Measurements from ENCODE around the gene FLT1. TPM values are rescaled to one million over a fixed set of nuclear protein-coding genes. Genes with fewer than 3 reads are reported as not detected.
A peak's percentile ranks its signal among the peaks of the same experiment; 100 is the strongest.

Gene FLT1
- total RNA-seq, 4 donors from 2014 or later, result 19.3 to 48.6 (median 24.4) TPM

DNA sequence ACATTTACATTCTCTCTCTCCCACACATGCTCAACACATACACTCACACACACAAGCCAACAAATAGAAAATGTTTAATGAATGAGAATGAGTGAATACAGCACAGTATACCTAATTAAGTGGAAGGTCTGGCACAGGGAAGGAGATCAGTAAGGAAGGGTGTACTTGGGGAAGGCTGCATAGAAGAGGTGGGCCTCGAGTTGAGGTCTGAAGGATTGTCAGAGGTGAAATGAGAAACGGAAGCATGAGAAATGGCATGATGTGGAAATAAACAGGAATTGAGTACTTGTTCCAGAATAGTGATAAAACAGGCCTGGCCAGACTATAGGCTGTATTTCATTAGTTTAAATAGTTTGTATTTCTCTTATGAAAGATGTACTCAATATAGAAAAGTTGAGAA, 136.2 kb downstream of the FLT1 start:
- no peak for DNase-seq (ENCODE audit: low spot score in 2 of 2)
- WGBS, 2 donors, result 83 to 91% methylated on average over 2 of the region's 2 CpGs
- H3K36me3 ChIP-seq, result no peaks in the 10 kb centered on the region
- no peak overlapping the region for H3K4me3 ChIP-seq
- no peak for TF ChIP-seq EP300 (IDR thresholded peaks at IDR 0.05)
- peak overlapping the region in 1 of 4 donors; percentile 28 for H3K27ac ChIP-seq
- peaks cover 0 to 2% (median 0%) of the 10 kb centered on the region in 4 donors for H3K4me1 ChIP-seq
- no peaks in the 10 kb centered on the region for H3K9me3 ChIP-seq
- H3K27me3 ChIP-seq, result no peaks in the 10 kb centered on the region

DNA sequence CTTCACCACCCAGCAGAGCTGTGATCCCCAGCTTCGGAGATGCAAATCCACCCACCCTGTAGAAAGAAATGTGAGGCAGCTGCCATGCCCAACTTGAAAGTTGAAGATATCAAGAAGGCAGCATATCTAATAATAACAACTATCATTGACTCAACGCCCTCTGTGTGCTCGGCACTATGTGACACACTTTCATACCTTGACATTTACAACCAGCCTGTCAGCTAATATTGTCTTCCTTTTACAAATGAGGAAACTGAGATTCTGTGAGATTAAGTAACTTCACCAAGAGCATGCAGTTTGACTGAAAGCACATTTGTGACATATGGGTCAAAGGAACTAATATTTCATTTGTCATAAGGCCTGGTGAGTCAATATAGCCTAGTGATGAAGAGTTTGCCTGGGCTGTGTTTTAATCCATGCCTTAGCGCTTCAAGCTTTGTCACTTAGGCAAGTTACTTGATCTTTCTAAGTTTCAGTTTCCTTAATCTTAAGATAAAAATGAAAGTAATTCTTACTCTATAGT, 137.0 kb downstream of the FLT1 start:
- TF ChIP-seq EP300 (IDR thresholded peaks at IDR 0.05) (no peak), POLR2A (IDR thresholded peaks at IDR 0.05) (no peak)
- TF ChIP-seq, protein P1, sequence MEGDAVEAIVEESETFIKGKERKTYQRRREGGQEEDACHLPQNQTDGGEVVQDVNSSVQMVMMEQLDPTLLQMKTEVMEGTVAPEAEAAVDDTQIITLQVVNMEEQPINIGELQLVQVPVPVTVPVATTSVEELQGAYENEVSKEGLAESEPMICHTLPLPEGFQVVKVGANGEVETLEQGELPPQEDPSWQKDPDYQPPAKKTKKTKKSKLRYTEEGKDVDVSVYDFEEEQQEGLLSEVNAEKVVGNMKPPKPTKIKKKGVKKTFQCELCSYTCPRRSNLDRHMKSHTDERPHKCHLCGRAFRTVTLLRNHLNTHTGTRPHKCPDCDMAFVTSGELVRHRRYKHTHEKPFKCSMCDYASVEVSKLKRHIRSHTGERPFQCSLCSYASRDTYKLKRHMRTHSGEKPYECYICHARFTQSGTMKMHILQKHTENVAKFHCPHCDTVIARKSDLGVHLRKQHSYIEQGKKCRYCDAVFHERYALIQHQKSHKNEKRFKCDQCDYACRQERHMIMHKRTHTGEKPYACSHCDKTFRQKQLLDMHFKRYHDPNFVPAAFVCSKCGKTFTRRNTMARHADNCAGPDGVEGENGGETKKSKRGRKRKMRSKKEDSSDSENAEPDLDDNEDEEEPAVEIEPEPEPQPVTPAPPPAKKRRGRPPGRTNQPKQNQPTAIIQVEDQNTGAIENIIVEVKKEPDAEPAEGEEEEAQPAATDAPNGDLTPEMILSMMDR (IDR thresholded peaks at IDR 0.05), result no peak
- Histone ChIP-seq H3K27me3 (no peaks in the 10 kb centered on the region), H3K27ac (no peak overlapping the region), H3K36me3 (no peaks in the 10 kb centered on the region), H3K9me3 (no peaks in the 10 kb centered on the region), H3K4me1 (peaks cover 0 to 2% (median 0%) of the 10 kb centered on the region in 4 donors), H3K4me3 (no peak overlapping the region)
- no peak for DNase-seq (ENCODE audit: low spot score in 2 of 2)
- WGBS, 2 donors, result 80 to 88% methylated on average over 4 of the region's 4 CpGs

DNA sequence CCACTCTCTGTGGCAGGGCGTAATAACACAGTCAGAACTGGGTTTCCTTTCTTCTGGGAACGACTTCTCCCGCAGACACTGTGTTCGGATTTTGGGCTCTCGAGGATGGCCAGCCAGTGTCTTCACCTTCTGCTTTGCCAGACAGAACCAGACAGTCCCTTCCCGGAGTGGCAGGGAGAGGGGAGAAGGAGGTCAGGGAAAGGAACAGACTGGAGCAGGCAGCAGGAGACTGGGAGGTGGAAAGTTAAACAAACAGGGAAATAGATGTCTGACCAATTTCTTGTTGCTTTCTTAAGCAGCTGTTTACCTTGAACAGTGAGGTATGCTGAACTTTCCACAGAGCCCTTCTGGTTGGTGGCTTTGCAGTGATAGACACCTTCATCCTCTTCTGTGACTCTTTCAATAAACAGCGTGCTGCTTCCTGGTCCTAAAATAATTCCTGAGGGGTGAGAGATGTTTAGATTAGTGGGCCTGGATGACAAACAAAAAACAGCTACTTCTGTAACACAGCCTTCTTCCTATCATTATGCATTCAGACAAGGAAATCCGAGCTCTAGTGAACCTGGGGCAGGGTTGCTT, 137.6 kb downstream of the FLT1 start:
- no peaks in the 10 kb centered on the region for H3K9me3 ChIP-seq
- no peak for DNase-seq (ENCODE audit: low spot score in 2 of 2)
- H3K36me3 ChIP-seq, result no peaks in the 10 kb centered on the region
- no peak overlapping the region for H3K4me3 ChIP-seq
- no peak overlapping the region for H3K27ac ChIP-seq
- TF ChIP-seq, protein P1 (IDR thresholded peaks at IDR 0.05), result no peak
- TF ChIP-seq EP300 (IDR thresholded peaks at IDR 0.05) (no peak), POLR2A (IDR thresholded peaks at IDR 0.05) (no peak)
- 61 to 65% methylated on average over 8 of the region's 8 CpGs for WGBS, 2 donors
- no peaks in the 10 kb centered on the region for H3K27me3 ChIP-seq
- H3K4me1 ChIP-seq, result peaks cover 0 to 2% (median 0%) of the 10 kb centered on the region in 4 donors

DNA sequence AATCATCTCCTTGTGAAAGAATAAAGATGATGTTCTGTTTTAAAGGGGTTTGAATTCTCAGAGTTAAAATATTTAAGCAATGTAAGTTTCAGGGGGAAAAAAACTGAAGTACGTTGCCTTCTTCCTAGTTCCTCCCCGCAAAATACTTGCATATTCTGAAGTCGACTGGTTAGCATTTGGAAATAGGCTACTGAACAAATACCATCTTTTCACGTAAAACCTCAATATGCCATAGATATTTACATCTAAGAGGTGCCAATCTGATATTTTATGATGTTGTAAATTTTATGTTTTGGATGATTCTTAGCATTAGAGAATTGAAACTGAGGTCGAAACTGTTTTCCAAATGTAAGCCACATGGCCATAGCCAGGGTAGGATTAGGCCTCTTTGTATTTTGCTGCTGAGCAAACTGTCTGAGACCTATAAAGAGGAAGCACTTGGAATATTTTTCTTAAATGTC, 138.3 kb downstream of the FLT1 start:
- Histone ChIP-seq H3K4me3 (no peak overlapping the region), H3K27ac (no peak overlapping the region), H3K4me1 (peaks cover 0 to 2% (median 0%) of the 10 kb centered on the region in 4 donors), H3K27me3 (no peaks in the 10 kb centered on the region), H3K36me3 (no peaks in the 10 kb centered on the region), H3K9me3 (no peaks in the 10 kb centered on the region)
- WGBS, 2 donors, result 58 to 60% methylated on average over 5 of the region's 5 CpGs
- no peak for DNase-seq (ENCODE audit: low spot score in 2 of 2)
- TF ChIP-seq EP300 (IDR thresholded peaks at IDR 0.05) (no peak), POLR2A (IDR thresholded peaks at IDR 0.05) (no peak)
- TF ChIP-seq, protein P1 (IDR thresholded peaks at IDR 0.05), result no peak

DNA sequence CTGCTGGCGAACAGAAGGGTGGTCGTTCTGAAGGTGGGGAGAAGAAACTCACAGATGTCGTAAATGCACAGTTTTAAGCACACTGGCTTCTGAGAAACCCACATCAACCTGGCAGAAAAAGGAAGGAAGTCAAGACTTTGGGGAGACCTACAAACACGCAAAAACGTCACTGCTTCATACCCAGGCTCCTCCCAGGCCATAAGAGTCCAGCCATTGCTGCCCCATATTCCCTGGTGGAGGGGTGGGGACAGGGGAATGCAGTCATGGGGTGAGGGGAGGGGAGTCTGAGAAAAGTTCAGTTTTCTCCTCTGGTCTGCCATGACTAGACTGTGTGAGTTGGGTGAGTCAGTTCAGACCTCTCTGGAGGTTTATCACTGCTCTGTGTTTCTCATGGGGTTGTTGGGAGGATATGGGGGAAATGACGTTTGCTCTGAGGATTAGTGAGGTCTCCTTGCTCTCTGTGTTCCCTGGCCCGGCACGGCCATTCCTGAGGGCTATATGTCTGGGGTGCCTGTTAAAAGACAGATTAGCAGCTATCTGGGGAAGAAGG, 139.0 kb downstream of the FLT1 start:
- no peak overlapping the region for H3K27ac ChIP-seq
- 49 to 58% methylated on average over 8 of the region's 8 CpGs for WGBS, 2 donors

More for the DNA sequence above, 139.0 kb downstream of the FLT1 start:
- no peak for DNase-seq (ENCODE audit: low spot score in 2 of 2)
- Histone ChIP-seq H3K4me1 (peaks cover 0 to 2% (median 0%) of the 10 kb centered on the region in 4 donors), H3K9me3 (no peaks in the 10 kb centered on the region), H3K27me3 (no peaks in the 10 kb centered on the region), H3K4me3 (no peak overlapping the region), H3K36me3 (no peaks in the 10 kb centered on the region)
- TF ChIP-seq EP300 (IDR thresholded peaks at IDR 0.05) (no peak), POLR2A (IDR thresholded peaks at IDR 0.05) (no peak)
- TF ChIP-seq, protein P1 (IDR thresholded peaks at IDR 0.05), result no peak
